Endothelial cell of umbilical vein (primary cell): ENCODE measurements around the gene C2orf68. TPM values are rescaled to one million over a fixed set of nuclear protein-coding genes. Genes with fewer than 3 reads are reported as not detected.

ENCODE experiments used
- BruUV-seq: library from RNA; stranded (reverse); fragments of 400-500 nt; replicated peaks from 2 replicates; lab custom pipeline; 2021; lab: Mats Ljungman, UMichigan
- CTCF ChIA-PET: fragments of 300-600, 350-600 bp; sonication (Branson Sonifier 250); formaldehyde crosslinking; loops from one replicate; lab custom pipeline; 2021; ENCODE audit warnings: antibody characterized with exemption, inconsistent platforms; lab: Charles Lee
- POLR2A ChIA-PET: fragments of 300-600, 350-600 bp; sonication (Branson Sonifier 250); formaldehyde crosslinking; loops from one replicate; lab custom pipeline; 2021; ENCODE audit warnings: antibody characterized with exemption, inconsistent platforms; lab: Charles Lee
- DNase-seq: peaks from one replicate; pipeline ENCODE4 v3.0.0-alpha.2; 2011; ENCODE audit warnings: low read depth, low spot score
- FAIRE-seq: peaks from 2 replicates; lab custom pipeline; 2011; peaks lifted over from hg19 to GRCh38; lab: Jason Lieb, UNC
- H2AFZ ChIP-seq: 2 replicates; pipeline ENCODE4 v1.6.0; 2012; ENCODE audit warnings: low read depth, low read length, control low read depth, inconsistent platforms
- H3K27ac ChIP-seq: 2 replicates; pipeline ENCODE4 v1.5.1; 2011; ENCODE audit warnings: low read depth, mild to moderate bottlenecking, control low read depth, low read length, moderate library complexity; ENCODE audit not compliant: insufficient read depth
- H3K27me3 ChIP-seq, 2 experiments: 2 replicates each; pipeline versions ENCODE4 v1.6.0 to v1.6.1; 2011; ENCODE audit warnings: low read length in 2 of 2, mixed read lengths in 1 of 2; ENCODE audit not compliant: control insufficient read depth in 2 of 2, insufficient read depth in 2 of 2
- H3K36me3 ChIP-seq, 2 experiments: 2 replicates in 1 of 2; 3 replicates in 1 of 2; pipeline ENCODE4 v1.5.1; 2011; ENCODE audit warnings: low read length in 2 of 2, mild to moderate bottlenecking in 1 of 2, moderate library complexity in 1 of 2; ENCODE audit not compliant: control insufficient read depth in 2 of 2, insufficient read depth in 2 of 2; ENCODE audit errors: extremely low read depth in 1 of 2
- H3K4me1 ChIP-seq: 3 replicates; pipeline ENCODE4 v1.5.1; 2011; ENCODE audit warnings: mild to moderate bottlenecking, low read length; ENCODE audit not compliant: control insufficient read depth, insufficient read depth; ENCODE audit errors: extremely low read depth
- H3K4me2 ChIP-seq: 2 replicates; pipeline ENCODE4 v1.6.1; 2011; ENCODE audit warnings: low read length, control low read depth, mixed read lengths; ENCODE audit not compliant: insufficient read depth
- H3K4me3 ChIP-seq, 3 experiments: fragments of 200-600 bp in 1 of 3; sonication (generic), shearing (Covaris generic) in 1 of 3; replicated peaks in 1 of 3; 2 replicates each; pipeline ENCODE4 v1.5.1; 2011 to 2016; ENCODE audit warnings: control low read depth in 3 of 3, low read length in 3 of 3, mild to moderate bottlenecking in 2 of 3, inconsistent platforms in 1 of 3, low read depth in 1 of 3, moderate library complexity in 1 of 3; ENCODE audit not compliant: insufficient read depth in 1 of 3
- H3K79me2 ChIP-seq: 2 replicates; pipeline ENCODE4 v1.6.0; 2012; ENCODE audit warnings: low read length, inconsistent platforms; ENCODE audit not compliant: control insufficient read depth, insufficient read depth
- H3K9ac ChIP-seq: replicated peaks from 2 replicates; pipeline ENCODE3; 2011; ENCODE audit warnings: low read length, control low read depth; ENCODE audit not compliant: insufficient read depth; ENCODE audit errors: extremely low read depth
- H3K9me1 ChIP-seq: replicated peaks from 3 replicates; pipeline ENCODE4 v1.6.0; 2011; ENCODE audit warnings: mild to moderate bottlenecking, low read length; ENCODE audit not compliant: control insufficient read depth, insufficient read depth; ENCODE audit errors: extremely low read depth
- H3K9me3 ChIP-seq: replicated peaks from 2 replicates; pipeline ENCODE4 v1.5.1; 2012; ENCODE audit warnings: low read length, inconsistent platforms; ENCODE audit not compliant: control insufficient read depth, insufficient read depth
- H4K20me1 ChIP-seq: replicated peaks from 2 replicates; pipeline ENCODE3; 2011; ENCODE audit warnings: mild to moderate bottlenecking, low read length; ENCODE audit not compliant: control insufficient read depth, insufficient read depth; ENCODE audit errors: extremely low read depth
- EZH2 ChIP-seq: IDR thresholded peaks from 2 replicates; pipeline ENCODE4 v1.6.1; 2012; ENCODE audit warnings: borderline replicate concordance, low read depth, mild to moderate bottlenecking, moderate library complexity, low read length, inconsistent platforms; ENCODE audit not compliant: severe bottlenecking
- FOS ChIP-seq: IDR thresholded peaks from 2 replicates; pipeline ENCODE4 v1.6.1; 2011; ENCODE audit warnings: mild to moderate bottlenecking, low read length, moderate library complexity, borderline replicate concordance; ENCODE audit not compliant: insufficient read depth
- GATA2 ChIP-seq: IDR thresholded peaks from 2 replicates; pipeline ENCODE4 v1.7.0; 2011; ENCODE audit warnings: low read depth, mild to moderate bottlenecking, moderate library complexity, mixed read lengths, low read length; ENCODE audit not compliant: insufficient read length, insufficient read depth
- JUN ChIP-seq: IDR thresholded peaks from 2 replicates; pipeline ENCODE4 v1.6.1; 2011; ENCODE audit warnings: borderline replicate concordance, low read depth; ENCODE audit not compliant: insufficient read length, insufficient read depth
- MYC ChIP-seq: IDR thresholded peaks from one replicate; pipeline ENCODE4 v1.6.1; 2011; ENCODE audit warnings: mild to moderate bottlenecking, low read depth, low read length
- POLR2A ChIP-seq: IDR thresholded peaks from 2 replicates; pipeline ENCODE4 v1.6.1; 2012; ENCODE audit warnings: low read depth, mild to moderate bottlenecking, control low read depth, low read length
- POLR2AphosphoS5 ChIP-seq: IDR thresholded peaks from 2 replicates; pipeline ENCODE4 v1.6.1; 2012; ENCODE audit warnings: low read depth, mild to moderate bottlenecking, control low read depth, low read length, moderate library complexity; ENCODE audit not compliant: insufficient read depth
- dilution Hi-C: fragments of 300-500 bp; cut with MboI; formaldehyde crosslinking; loops from one replicate; pipeline ENCODE4 v1.15.0; 2019; ENCODE audit warnings: low sequenced_read_pairs; ENCODE audit not compliant: extremely low pct_ligation_motif_present
- intact Hi-C: fragments of 100-400 bp; cut with micrococcal nuclease; formaldehyde crosslinking; loops from one replicate; pipeline ENCODE4 v1.10.0; 2022
- polyA plus RNA-seq, 4 experiments: library from polyadenylated mRNA; depleted of rRNA in 3 of 4; stranded (reverse) in 3 of 4; unstranded in 1 of 4; fragments of >200 nt; gene quantifications; 2 replicates each; pipeline versions ENCODE4 v1.2.1 to v1.2.3, GENCODE V29; 2011 to 2012; ENCODE audit warnings: missing spikeins in 1 of 4
- total RNA-seq: library from RNA; stranded (reverse); gene quantifications from 2 replicates; pipeline ENCODE4 v1.2.3, GENCODE V29; 2021
- TF ChIP-seq, protein P1 (sequence below): IDR thresholded peaks from 2 replicates; pipeline ENCODE4 v1.6.1; 2011; ENCODE audit not compliant: insufficient read depth, insufficient read length
- TF ChIP-seq, protein P2 (sequence below), 2 donors: IDR thresholded peaks; 1 replicate in 1 of 2; 2 replicates in 1 of 2; pipeline ENCODE4 v1.5.1; 2011; ENCODE audit warnings: low read length in 2 of 2, mild to moderate bottlenecking in 2 of 2, moderate library complexity in 2 of 2, control low read depth in 1 of 2, inconsistent platforms in 1 of 2, low read depth in 1 of 2; ENCODE audit not compliant: insufficient read depth in 1 of 2; ENCODE audit errors: extremely low read depth in 1 of 2

C2orf68 gene
- total and polyA plus RNA-seq, 2 donors (not counting 3 experiments of a cell fraction or from before 2014, with no cell fraction given) = 17.4 to 27.4 TPM

DNA sequence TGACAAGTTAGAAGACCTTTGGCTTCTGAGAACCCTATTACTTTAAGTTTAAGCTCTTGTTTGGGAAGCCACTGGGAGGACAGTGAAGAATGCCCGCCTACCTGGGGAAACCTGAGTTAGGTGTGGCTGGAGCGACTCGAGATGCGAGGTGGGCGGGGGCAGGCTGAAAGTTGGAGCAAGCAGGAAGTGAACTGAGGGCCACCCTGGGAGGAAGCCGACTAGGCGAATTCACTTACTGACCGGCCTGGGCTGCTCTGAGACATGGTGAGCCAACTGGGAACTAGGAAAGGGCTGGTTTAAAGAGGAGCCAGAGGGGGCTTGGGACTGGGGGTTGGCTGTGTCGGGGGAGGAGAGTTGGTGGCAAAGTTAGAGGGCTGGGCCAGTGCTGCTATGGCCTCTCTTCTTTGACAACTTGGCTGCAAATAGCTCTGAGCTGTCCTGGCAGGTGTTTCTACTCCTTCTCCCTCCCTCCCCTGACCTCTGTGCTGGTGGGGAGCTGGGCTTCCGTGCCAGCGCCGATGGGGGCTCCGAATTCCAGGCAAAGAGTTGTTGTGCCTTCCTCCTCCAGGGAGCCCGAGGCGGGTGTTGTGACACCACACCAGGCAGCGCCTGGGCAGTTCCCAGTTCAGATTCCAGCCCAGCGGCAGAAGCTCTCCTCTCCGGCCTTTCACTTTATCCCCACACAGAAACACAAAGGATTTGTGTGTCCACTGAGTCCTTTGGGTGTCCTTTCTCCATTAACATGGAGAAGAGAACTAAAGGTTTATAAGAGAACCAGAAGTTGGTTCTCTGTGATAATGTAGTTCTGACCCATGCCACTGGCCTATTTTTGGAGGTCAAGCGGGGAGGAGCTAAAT is 34.3 kb downstream of the C2orf68 start, which contains the start of gene VAMP8:
VAMP8 (plus strand) TSS at position 201 of the 857 bp plus-strand sequence; CDS start at position 262, 61 bp downstream.
- Histone ChIP-seq H4K20me1 (no peaks in the 10 kb centered on the region), H3K27ac (peak within 1 kb of the TSS; percentile 27), H3K27me3 (peaks cover 0 to 2% of the 10 kb centered on the region in 2 experiments), H3K9me3 (no peaks in the 10 kb centered on the region), H3K9me1 (no peaks in the 10 kb centered on the region), H3K4me2 (peak within 1 kb of the TSS; percentile 54), H3K4me3 (peak within 1 kb of the TSS in 2 of 3 experiments; percentile 2 to 9), H3K36me3 (no peaks in the 10 kb centered on the region), H3K9ac (peak within 1 kb of the TSS; percentile 25), H3K79me2 (no peaks in the 10 kb centered on the region), H2AFZ (peak within 1 kb of the TSS; percentile 53), H3K4me1 (peaks cover 22% of the 10 kb centered on the region)
- ChIA-PET CTCF (interaction anchor here (0.7 to 2.4 kb wide), 7 partner anchors 8 to 67 kb away, joined by 3 to 5 read pairs (median 5); partner anchors contain the start of gene RNF181), POLR2A (interaction anchor here (1.0 kb wide), 1 partner anchor 39 kb away, joined by 6 read pairs; the partner anchor contains the start of gene MAT2A)
- FAIRE-seq = peak; percentile 77
- dilution Hi-C loops = no loop called here
- DNase-seq = peak; percentile 37
- TSS peak; percentile 42 for BruUV-seq
- intact Hi-C loops = no loop called here
- TF ChIP-seq POLR2A (no peak), FOS (no peak), GATA2 (no peak), POLR2AphosphoS5 (no peak)
- TF ChIP-seq, protein P1, sequence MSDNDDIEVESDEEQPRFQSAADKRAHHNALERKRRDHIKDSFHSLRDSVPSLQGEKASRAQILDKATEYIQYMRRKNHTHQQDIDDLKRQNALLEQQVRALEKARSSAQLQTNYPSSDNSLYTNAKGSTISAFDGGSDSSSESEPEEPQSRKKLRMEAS = no peak

DNA sequence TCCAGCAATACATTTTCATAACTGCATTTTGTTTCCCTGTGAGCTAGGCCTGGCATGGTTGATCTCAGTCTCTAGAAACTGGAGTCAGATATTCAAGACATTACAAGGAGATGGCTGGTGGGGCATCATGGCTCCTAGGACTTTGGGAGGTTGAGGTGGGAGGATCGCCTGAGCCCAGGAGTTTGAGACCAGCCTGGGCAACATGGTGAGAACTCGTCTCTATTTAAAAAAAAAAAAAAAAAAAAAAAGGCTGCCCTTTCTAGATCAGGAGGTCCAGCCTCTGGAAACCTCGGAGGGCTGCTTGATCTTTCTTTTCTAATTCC is 34.8 kb downstream of the C2orf68 start:
- FAIRE-seq (no peak), DNase-seq (no peak)
- H3K4me2 ChIP-seq = peak overlapping the region; percentile 54
- H3K36me3 ChIP-seq = no peaks in the 10 kb centered on the region
- dilution Hi-C loops = no loop called here
- H4K20me1 ChIP-seq = no peaks in the 10 kb centered on the region
- peak overlapping the region; percentile 53 for H2AFZ ChIP-seq
- ChIA-PET CTCF (interaction anchor here (0.7 to 1.7 kb wide), 4 partner anchors 8 to 67 kb away, joined by 3 to 5 read pairs (median 5); partner anchors contain the start of gene RNF181), POLR2A (no interaction called here)
- BruUV-seq = no TSS peak
- intact Hi-C loops = no loop called here
- no peak overlapping the region for H3K27ac ChIP-seq
- H3K9ac ChIP-seq = no peak overlapping the region
- TF ChIP-seq, protein P2, sequence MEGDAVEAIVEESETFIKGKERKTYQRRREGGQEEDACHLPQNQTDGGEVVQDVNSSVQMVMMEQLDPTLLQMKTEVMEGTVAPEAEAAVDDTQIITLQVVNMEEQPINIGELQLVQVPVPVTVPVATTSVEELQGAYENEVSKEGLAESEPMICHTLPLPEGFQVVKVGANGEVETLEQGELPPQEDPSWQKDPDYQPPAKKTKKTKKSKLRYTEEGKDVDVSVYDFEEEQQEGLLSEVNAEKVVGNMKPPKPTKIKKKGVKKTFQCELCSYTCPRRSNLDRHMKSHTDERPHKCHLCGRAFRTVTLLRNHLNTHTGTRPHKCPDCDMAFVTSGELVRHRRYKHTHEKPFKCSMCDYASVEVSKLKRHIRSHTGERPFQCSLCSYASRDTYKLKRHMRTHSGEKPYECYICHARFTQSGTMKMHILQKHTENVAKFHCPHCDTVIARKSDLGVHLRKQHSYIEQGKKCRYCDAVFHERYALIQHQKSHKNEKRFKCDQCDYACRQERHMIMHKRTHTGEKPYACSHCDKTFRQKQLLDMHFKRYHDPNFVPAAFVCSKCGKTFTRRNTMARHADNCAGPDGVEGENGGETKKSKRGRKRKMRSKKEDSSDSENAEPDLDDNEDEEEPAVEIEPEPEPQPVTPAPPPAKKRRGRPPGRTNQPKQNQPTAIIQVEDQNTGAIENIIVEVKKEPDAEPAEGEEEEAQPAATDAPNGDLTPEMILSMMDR (IDR thresholded peaks at IDR 0.05; ENCODE audit: extremely low read depth in 1 of 2, insufficient read depth in 1 of 2, low read depth in 1 of 2, low read length in 2 of 2) = no peak
- TF ChIP-seq EZH2 (no peak), POLR2A (no peak), JUN (no peak), POLR2AphosphoS5 (no peak), GATA2 (no peak), FOS (no peak), MYC (no peak)
- TF ChIP-seq, protein P1 = no peak
- peaks cover 22% of the 10 kb centered on the region for H3K4me1 ChIP-seq
- peaks cover 0 to 5% of the 10 kb centered on the region in 2 experiments for H3K27me3 ChIP-seq
- H3K9me3 ChIP-seq = no peaks in the 10 kb centered on the region
- no peak overlapping the region for H3K4me3 ChIP-seq
- no peaks in the 10 kb centered on the region for H3K9me1 ChIP-seq
- H3K79me2 ChIP-seq = no peaks in the 10 kb centered on the region
